Endodermal cell (in vitro differentiated cells): ENCODE measurements around the gene TDRD7. TPM values are rescaled to one million over a fixed set of nuclear protein-coding genes. Genes with fewer than 3 reads are reported as not detected.

ENCODE experiments used
- DNase-seq: peaks from one replicate; pipeline ENCODE4 v3.0.0-alpha.2; 2017
- H3K27ac ChIP-seq: 2 replicates; pipeline ENCODE4 v1.5.1; 2013; ENCODE audit warnings: mild to moderate bottlenecking, low read depth, low read length, moderate library complexity
- H3K27me3 ChIP-seq: 2 replicates; pipeline ENCODE4 v1.6.1; 2013; ENCODE audit warnings: mild to moderate bottlenecking, low read length, moderate library complexity; ENCODE audit not compliant: insufficient read depth, control insufficient read depth, poor library complexity, severe bottlenecking
- H3K36me3 ChIP-seq: 2 replicates; pipeline ENCODE4 v1.7.0; 2013; ENCODE audit warnings: mild to moderate bottlenecking, low read length, moderate library complexity; ENCODE audit not compliant: control insufficient read depth, insufficient read depth
- H3K4me1 ChIP-seq: one replicate; pipeline ENCODE4 v1.7.0; 2013; ENCODE audit warnings: low read length; ENCODE audit not compliant: control insufficient read depth, insufficient read depth
- H3K4me3 ChIP-seq: 2 replicates; pipeline ENCODE4 v1.5.1; 2013; ENCODE audit warnings: mild to moderate bottlenecking, low read length, moderate library complexity
- H3K9ac ChIP-seq: 2 replicates; pipeline ENCODE4 v1.6.1; 2013; ENCODE audit warnings: mild to moderate bottlenecking, low read length, moderate library complexity; ENCODE audit not compliant: poor library complexity, severe bottlenecking; ENCODE audit errors: extremely low read depth
- H3K9me3 ChIP-seq: 2 replicates; pipeline ENCODE4 v1.6.1; 2013; ENCODE audit warnings: mild to moderate bottlenecking, low read length, moderate library complexity; ENCODE audit not compliant: control insufficient read depth
- H3K27ac Mint-ChIP-seq: 2 replicates; pipeline ENCODE4 v1.8.0; 2020; ENCODE audit warnings: mixed read lengths
- H3K27me3 Mint-ChIP-seq: 2 replicates; pipeline ENCODE4 v1.8.0; 2021; ENCODE audit warnings: mild to moderate bottlenecking, mixed read lengths; ENCODE audit not compliant: insufficient read depth
- H3K36me3 Mint-ChIP-seq: 2 replicates; pipeline ENCODE4 v1.8.0; 2020; ENCODE audit warnings: low read depth, mixed read lengths
- H3K4me1 Mint-ChIP-seq: 2 replicates; pipeline ENCODE4 v1.8.0; 2020; ENCODE audit warnings: mixed read lengths
- H3K4me3 Mint-ChIP-seq: 2 replicates; pipeline ENCODE4 v1.8.0; 2020; ENCODE audit warnings: mild to moderate bottlenecking, moderate library complexity, mixed read lengths
- H3K9me3 Mint-ChIP-seq: 2 replicates; pipeline ENCODE4 v1.8.0; 2020; ENCODE audit warnings: mild to moderate bottlenecking, mixed read lengths
- CTCF ChIP-seq: fragments of 200-600 bp; sonication (generic); conservative IDR thresholded peaks from 2 replicates; pipeline ENCODE4 v1.5.0; 2021; ENCODE audit warnings: antibody characterized with exemption, mild to moderate bottlenecking
- WGBS, 2 experiments: methylation state at CpG; one replicate each; pipeline versions ENCODE4 v1.1.5 to v1.1.7; 2013; ENCODE audit warnings: missing lambda C conversion rate in 2 of 2, mixed read lengths in 1 of 2; ENCODE audit not compliant: insufficient coverage in 1 of 2, insufficient read length in 1 of 2; 5-methylcytosine and 5-hydroxymethylcytosine counted together
- total RNA-seq, 2 donors: library from RNA; stranded (reverse); fragmentation: NEBNext Ultra II Directional in 1 of 2; extraction: Animal tissue kit (Norgen Biotek cat#: 25700) in 1 of 2; gene quantifications; 2 replicates in 1 of 2; 3 replicates in 1 of 2; pipeline ENCODE4 v1.2.1, GENCODE V29; 2021

Gene TDRD7
- total RNA-seq, 2 donors from 2014 or later = 25.9 to 31.9 TPM

DNA sequence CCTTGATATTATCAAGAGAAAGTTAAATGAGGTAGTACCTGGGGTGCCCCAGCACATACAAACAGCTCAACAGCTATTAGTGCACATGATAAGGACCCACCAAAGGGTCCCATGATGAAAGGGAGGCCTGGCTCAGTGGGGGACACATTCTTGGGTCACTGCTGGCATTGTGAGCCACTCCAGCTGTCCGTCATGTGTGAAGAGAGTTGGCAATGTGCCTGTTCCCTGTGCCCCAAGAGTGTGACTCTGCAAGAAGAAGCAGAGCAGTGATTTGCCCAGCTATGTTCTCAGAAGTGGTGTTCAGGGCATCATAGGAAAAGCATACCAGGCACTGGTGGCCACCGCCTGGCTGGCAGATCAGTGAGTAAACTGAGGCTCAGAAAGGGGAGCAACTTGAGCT, 37.1 kb upstream of the TDRD7 start:
- H3K4me3 Mint-ChIP-seq = no peak overlapping the region
- H3K36me3 Mint-ChIP-seq = peaks cover 14% of the 10 kb centered on the region
- Histone ChIP-seq H3K36me3 (no peaks in the 10 kb centered on the region), H3K4me3 (no peak overlapping the region), H3K9me3 (peaks cover 1% of the 10 kb centered on the region), H3K9ac (no peak overlapping the region), H3K27ac (no peak overlapping the region), H3K27me3 (no peaks in the 10 kb centered on the region), H3K4me1 (no peaks in the 10 kb centered on the region)
- H3K4me1 Mint-ChIP-seq = no peaks in the 10 kb centered on the region
- H3K27ac Mint-ChIP-seq = no peak overlapping the region
- peaks cover 11% of the 10 kb centered on the region for H3K9me3 Mint-ChIP-seq
- H3K27me3 Mint-ChIP-seq = no peaks in the 10 kb centered on the region
- WGBS, 2 experiments = 88 to 100% methylated on average over 2 of the region's 2 CpGs
- DNase-seq = no peak
- no peak for TF ChIP-seq CTCF

DNA sequence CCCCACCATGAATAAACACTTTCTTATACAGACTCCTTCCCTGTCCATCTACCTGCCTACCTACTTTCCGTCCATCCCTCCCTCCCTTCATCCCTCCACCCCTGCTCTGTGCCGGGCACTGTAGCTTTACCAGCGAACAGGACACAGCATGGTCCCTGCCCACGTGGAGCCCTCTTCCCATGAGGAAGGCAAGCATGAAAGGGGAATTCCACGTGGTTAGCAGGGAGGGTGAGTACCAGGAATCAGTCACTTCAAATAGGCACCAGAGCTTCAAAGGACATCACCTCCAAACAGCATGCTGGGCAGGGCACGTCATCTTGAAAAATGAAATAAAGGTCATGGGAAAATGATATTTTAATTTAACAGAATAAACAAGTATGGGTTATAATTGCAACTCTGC, 35.0 kb upstream of the TDRD7 start:
- H3K27ac Mint-ChIP-seq = no peak overlapping the region
- no peaks in the 10 kb centered on the region for H3K9me3 Mint-ChIP-seq
- Histone ChIP-seq H3K27ac (no peak overlapping the region), H3K4me1 (no peaks in the 10 kb centered on the region), H3K4me3 (no peak overlapping the region), H3K27me3 (no peaks in the 10 kb centered on the region), H3K36me3 (no peaks in the 10 kb centered on the region), H3K9me3 (no peaks in the 10 kb centered on the region), H3K9ac (no peak overlapping the region)
- no peaks in the 10 kb centered on the region for H3K36me3 Mint-ChIP-seq
- no peaks in the 10 kb centered on the region for H3K27me3 Mint-ChIP-seq
- no peak overlapping the region for H3K4me3 Mint-ChIP-seq
- no peak for DNase-seq
- peaks cover 10% of the 10 kb centered on the region for H3K4me1 Mint-ChIP-seq
- 60 to 84% methylated on average over 2 to 6 of the region's 6 CpGs for WGBS, 2 experiments
- no peak for TF ChIP-seq CTCF

DNA sequence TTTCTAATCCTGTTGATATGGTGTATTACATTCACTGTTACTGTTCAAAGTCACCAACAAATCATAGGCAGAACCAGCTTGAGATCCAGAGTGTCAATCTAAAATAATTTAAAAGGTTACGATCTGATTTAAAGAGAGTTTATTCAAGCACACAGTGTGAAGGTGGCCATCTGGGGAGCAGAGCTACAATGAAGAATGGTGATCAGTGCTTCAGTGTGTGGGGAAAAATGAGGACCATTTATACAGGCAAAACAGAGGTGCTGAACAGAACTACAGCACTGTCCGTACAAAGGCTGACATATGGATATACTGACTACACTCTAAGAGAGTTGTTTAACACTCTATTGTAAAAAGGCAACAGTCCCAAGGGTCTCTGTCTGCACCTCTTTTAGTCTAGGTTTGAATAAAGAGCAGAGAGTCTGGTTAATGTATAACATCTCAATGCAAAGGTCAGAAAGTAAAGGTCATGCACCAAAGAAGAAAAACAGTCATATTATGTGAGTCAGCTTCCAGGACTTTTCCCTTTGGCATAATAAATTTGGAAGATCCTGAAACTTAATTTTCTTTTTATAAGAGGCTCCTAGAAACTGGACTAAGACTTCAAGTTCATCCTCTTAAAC, 29.7 kb upstream of the TDRD7 start:
- no peak overlapping the region for H3K9ac ChIP-seq
- Mint-ChIP-seq H3K4me3 (no peak overlapping the region), H3K27me3 (no peaks in the 10 kb centered on the region), H3K9me3 (no peaks in the 10 kb centered on the region), H3K4me1 (peaks cover 25% of the 10 kb centered on the region), H3K27ac (no peak overlapping the region), H3K36me3 (no peaks in the 10 kb centered on the region)
- H3K4me3 ChIP-seq = no peak overlapping the region
- no peak for TF ChIP-seq CTCF
- H3K27ac ChIP-seq = no peak overlapping the region
- DNase-seq = no peak
- H3K36me3 ChIP-seq = no peaks in the 10 kb centered on the region
- peaks cover 2% of the 10 kb centered on the region for H3K4me1 ChIP-seq
- WGBS, 2 experiments = 49 to 72% methylated on average over 2 of the region's 2 CpGs
- H3K9me3 ChIP-seq = no peaks in the 10 kb centered on the region
- H3K27me3 ChIP-seq = no peaks in the 10 kb centered on the region
